Endothelial cell of umbilical vein (primary cell): ENCODE results near the gene BCL6B. TPM values are rescaled to one million over a fixed set of nuclear protein-coding genes. Genes with fewer than 3 reads are reported as not detected.

Experiments
- BruUV-seq: library from RNA; stranded (reverse); fragments of 400-500 nt; replicated peaks from 2 replicates; lab custom pipeline; 2021; lab: Mats Ljungman, UMichigan
- CTCF ChIA-PET: fragments of 300-600, 350-600 bp; sonication (Branson Sonifier 250); formaldehyde crosslinking; loops from one replicate; lab custom pipeline; 2021; ENCODE audit warnings: antibody characterized with exemption, inconsistent platforms; lab: Charles Lee
- POLR2A ChIA-PET: fragments of 300-600, 350-600 bp; sonication (Branson Sonifier 250); formaldehyde crosslinking; loops from one replicate; lab custom pipeline; 2021; ENCODE audit warnings: antibody characterized with exemption, inconsistent platforms; lab: Charles Lee
- DNase-seq: peaks from one replicate; pipeline ENCODE4 v3.0.0-alpha.2; 2011; ENCODE audit warnings: low read depth, low spot score
- FAIRE-seq: peaks from 2 replicates; lab custom pipeline; 2011; peaks lifted over from hg19 to GRCh38; lab: Jason Lieb, UNC
- H2AFZ ChIP-seq: 2 replicates; pipeline ENCODE4 v1.6.0; 2012; ENCODE audit warnings: low read depth, low read length, control low read depth, inconsistent platforms
- H3K27ac ChIP-seq: 2 replicates; pipeline ENCODE4 v1.5.1; 2011; ENCODE audit warnings: low read depth, mild to moderate bottlenecking, control low read depth, low read length, moderate library complexity; ENCODE audit not compliant: insufficient read depth
- H3K27me3 ChIP-seq, 2 experiments: 2 replicates each; pipeline versions ENCODE4 v1.6.0 to v1.6.1; 2011; ENCODE audit warnings: low read length in 2 of 2, mixed read lengths in 1 of 2; ENCODE audit not compliant: control insufficient read depth in 2 of 2, insufficient read depth in 2 of 2
- H3K36me3 ChIP-seq, 2 experiments: 2 replicates in 1 of 2; 3 replicates in 1 of 2; pipeline ENCODE4 v1.5.1; 2011; ENCODE audit warnings: low read length in 2 of 2, mild to moderate bottlenecking in 1 of 2, moderate library complexity in 1 of 2; ENCODE audit not compliant: control insufficient read depth in 2 of 2, insufficient read depth in 2 of 2; ENCODE audit errors: extremely low read depth in 1 of 2
- H3K4me1 ChIP-seq: 3 replicates; pipeline ENCODE4 v1.5.1; 2011; ENCODE audit warnings: mild to moderate bottlenecking, low read length; ENCODE audit not compliant: control insufficient read depth, insufficient read depth; ENCODE audit errors: extremely low read depth
- H3K4me2 ChIP-seq: 2 replicates; pipeline ENCODE4 v1.6.1; 2011; ENCODE audit warnings: low read length, control low read depth, mixed read lengths; ENCODE audit not compliant: insufficient read depth
- H3K4me3 ChIP-seq, 3 experiments: fragments of 200-600 bp in 1 of 3; sonication (generic), shearing (Covaris generic) in 1 of 3; replicated peaks in 1 of 3; 2 replicates each; pipeline ENCODE4 v1.5.1; 2011 to 2016; ENCODE audit warnings: control low read depth in 3 of 3, low read length in 3 of 3, mild to moderate bottlenecking in 2 of 3, inconsistent platforms in 1 of 3, low read depth in 1 of 3, moderate library complexity in 1 of 3; ENCODE audit not compliant: insufficient read depth in 1 of 3
- H3K79me2 ChIP-seq: 2 replicates; pipeline ENCODE4 v1.6.0; 2012; ENCODE audit warnings: low read length, inconsistent platforms; ENCODE audit not compliant: control insufficient read depth, insufficient read depth
- H3K9ac ChIP-seq: replicated peaks from 2 replicates; pipeline ENCODE3; 2011; ENCODE audit warnings: low read length, control low read depth; ENCODE audit not compliant: insufficient read depth; ENCODE audit errors: extremely low read depth
- H3K9me1 ChIP-seq: replicated peaks from 3 replicates; pipeline ENCODE4 v1.6.0; 2011; ENCODE audit warnings: mild to moderate bottlenecking, low read length; ENCODE audit not compliant: control insufficient read depth, insufficient read depth; ENCODE audit errors: extremely low read depth
- H3K9me3 ChIP-seq: replicated peaks from 2 replicates; pipeline ENCODE4 v1.5.1; 2012; ENCODE audit warnings: low read length, inconsistent platforms; ENCODE audit not compliant: control insufficient read depth, insufficient read depth
- H4K20me1 ChIP-seq: replicated peaks from 2 replicates; pipeline ENCODE3; 2011; ENCODE audit warnings: mild to moderate bottlenecking, low read length; ENCODE audit not compliant: control insufficient read depth, insufficient read depth; ENCODE audit errors: extremely low read depth
- CTCF ChIP-seq, 2 donors: IDR thresholded peaks; 1 replicate in 1 of 2; 2 replicates in 1 of 2; pipeline ENCODE4 v1.5.1; 2011; ENCODE audit warnings: low read length in 2 of 2, mild to moderate bottlenecking in 2 of 2, moderate library complexity in 2 of 2, control low read depth in 1 of 2, inconsistent platforms in 1 of 2, low read depth in 1 of 2; ENCODE audit not compliant: insufficient read depth in 1 of 2; ENCODE audit errors: extremely low read depth in 1 of 2
- EZH2 ChIP-seq: IDR thresholded peaks from 2 replicates; pipeline ENCODE4 v1.6.1; 2012; ENCODE audit warnings: borderline replicate concordance, low read depth, mild to moderate bottlenecking, moderate library complexity, low read length, inconsistent platforms; ENCODE audit not compliant: severe bottlenecking
- FOS ChIP-seq: IDR thresholded peaks from 2 replicates; pipeline ENCODE4 v1.6.1; 2011; ENCODE audit warnings: mild to moderate bottlenecking, low read length, moderate library complexity, borderline replicate concordance; ENCODE audit not compliant: insufficient read depth
- JUN ChIP-seq: IDR thresholded peaks from 2 replicates; pipeline ENCODE4 v1.6.1; 2011; ENCODE audit warnings: borderline replicate concordance, low read depth; ENCODE audit not compliant: insufficient read length, insufficient read depth
- MYC ChIP-seq: IDR thresholded peaks from one replicate; pipeline ENCODE4 v1.6.1; 2011; ENCODE audit warnings: mild to moderate bottlenecking, low read depth, low read length
- POLR2A ChIP-seq: IDR thresholded peaks from 2 replicates; pipeline ENCODE4 v1.6.1; 2012; ENCODE audit warnings: low read depth, mild to moderate bottlenecking, control low read depth, low read length
- POLR2AphosphoS5 ChIP-seq: IDR thresholded peaks from 2 replicates; pipeline ENCODE4 v1.6.1; 2012; ENCODE audit warnings: low read depth, mild to moderate bottlenecking, control low read depth, low read length, moderate library complexity; ENCODE audit not compliant: insufficient read depth
- dilution Hi-C: fragments of 300-500 bp; cut with MboI; formaldehyde crosslinking; loops from one replicate; pipeline ENCODE4 v1.15.0; 2019; ENCODE audit warnings: low sequenced_read_pairs; ENCODE audit not compliant: extremely low pct_ligation_motif_present
- intact Hi-C: fragments of 100-400 bp; cut with micrococcal nuclease; formaldehyde crosslinking; loops from one replicate; pipeline ENCODE4 v1.10.0; 2022
- polyA plus RNA-seq, 4 experiments: library from polyadenylated mRNA; depleted of rRNA in 3 of 4; stranded (reverse) in 3 of 4; unstranded in 1 of 4; fragments of >200 nt; gene quantifications; 2 replicates each; pipeline versions ENCODE4 v1.2.1 to v1.2.3, GENCODE V29; 2011 to 2012; ENCODE audit warnings: missing spikeins in 1 of 4
- total RNA-seq: library from RNA; stranded (reverse); gene quantifications from 2 replicates; pipeline ENCODE4 v1.2.3, GENCODE V29; 2021
- TF ChIP-seq, protein P1 (sequence below): IDR thresholded peaks from 2 replicates; pipeline ENCODE4 v1.6.1; 2011; ENCODE audit not compliant: insufficient read depth, insufficient read length

The BCL6B gene
- total and polyA plus RNA-seq, 2 donors (not counting 3 experiments of a cell fraction or from before 2014, with no cell fraction given), result 93.5 to 160 TPM

DNA sequence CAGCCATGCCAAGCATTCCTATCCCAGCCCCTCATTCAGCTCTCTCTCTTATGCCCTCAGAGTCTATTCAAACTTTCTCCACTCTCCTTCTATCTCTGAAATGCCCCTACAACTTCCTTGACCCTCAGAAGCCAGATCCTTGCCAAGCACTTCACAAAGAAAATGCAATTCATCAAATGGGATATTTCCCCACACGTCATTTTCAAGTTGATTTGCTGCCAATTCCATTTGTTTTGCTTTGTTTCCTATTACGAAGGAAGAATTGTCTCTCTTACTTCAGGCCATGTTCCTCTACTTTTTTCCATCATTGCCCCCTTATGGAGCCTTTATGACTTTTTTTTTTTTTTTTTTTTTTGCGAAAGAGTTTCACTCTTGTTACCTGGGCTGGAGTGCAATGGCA lies 36.2 kb upstream of the BCL6B start:
- ChIA-PET POLR2A (no interaction called here), CTCF (interaction anchor here (1.4 to 1.9 kb wide), 2 partner anchors 14 to 76 kb away, joined by 3 to 8 read pairs; no protein-coding TSS in a partner anchor)
- H3K9me1 ChIP-seq, result no peaks in the 10 kb centered on the region
- intact Hi-C loops (no loop called here), dilution Hi-C loops (no loop called here)
- H3K4me1 ChIP-seq, result no peaks in the 10 kb centered on the region
- no peak overlapping the region for H3K4me2 ChIP-seq
- no peak overlapping the region for H3K27ac ChIP-seq
- peak; percentile 21 for FAIRE-seq
- peak; percentile 71 for DNase-seq
- peaks cover 0 to 5% of the 10 kb centered on the region in 2 experiments for H3K27me3 ChIP-seq
- H3K9ac ChIP-seq, result no peak overlapping the region
- no TSS peak for BruUV-seq
- H3K9me3 ChIP-seq, result no peaks in the 10 kb centered on the region
- no peak overlapping the region for H3K4me3 ChIP-seq
- TF ChIP-seq POLR2A (no peak), JUN (no peak), MYC (no peak), FOS (no peak), POLR2AphosphoS5 (no peak), CTCF (IDR thresholded peaks at IDR 0.05; ENCODE audit: extremely low read depth in 1 of 2, insufficient read depth in 1 of 2, low read depth in 1 of 2, low read length in 2 of 2) (no peak), EZH2 (no peak)
- TF ChIP-seq, protein P1, sequence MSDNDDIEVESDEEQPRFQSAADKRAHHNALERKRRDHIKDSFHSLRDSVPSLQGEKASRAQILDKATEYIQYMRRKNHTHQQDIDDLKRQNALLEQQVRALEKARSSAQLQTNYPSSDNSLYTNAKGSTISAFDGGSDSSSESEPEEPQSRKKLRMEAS, result no peak
- no peak overlapping the region for H2AFZ ChIP-seq
- no peaks in the 10 kb centered on the region for H3K79me2 ChIP-seq
- H4K20me1 ChIP-seq, result no peaks in the 10 kb centered on the region
- H3K36me3 ChIP-seq, result no peaks in the 10 kb centered on the region
